H9 (cell line): ENCODE results near the gene ACVR1B. TPM values are rescaled to one million over a fixed set of nuclear protein-coding genes. Genes with fewer than 3 reads are reported as not detected.

Source experiments
- DNase-seq: peaks from one replicate; pipeline ENCODE4 v3.0.0-alpha.2; 2017
- H2AFZ ChIP-seq: one replicate; pipeline ENCODE4 v1.6.1; 2013; ENCODE audit warnings: mild to moderate bottlenecking, low read length, control low read depth, moderate library complexity
- H2AK5ac ChIP-seq: 2 replicates; pipeline ENCODE4 v1.6.1; 2013; ENCODE audit warnings: low read length, control low read depth, mixed read lengths; ENCODE audit not compliant: insufficient read length
- H2BK120ac ChIP-seq: one replicate; pipeline ENCODE4 v1.6.1; 2013; ENCODE audit warnings: low read depth, mild to moderate bottlenecking, low read length, control low read depth, inconsistent platforms; ENCODE audit not compliant: poor library complexity, severe bottlenecking
- H2BK12ac ChIP-seq: 2 replicates; pipeline ENCODE4 v1.6.1; 2013; ENCODE audit warnings: low read length, control low read depth, mixed read lengths, low read depth; ENCODE audit not compliant: insufficient read length
- H2BK15ac ChIP-seq: 2 replicates; pipeline ENCODE4 v1.6.1; 2013; ENCODE audit warnings: low read depth, low read length, control low read depth
- H2BK20ac ChIP-seq: one replicate; pipeline ENCODE4 v1.6.1; 2013; ENCODE audit warnings: low read depth, mild to moderate bottlenecking, low read length, control low read depth, inconsistent platforms; ENCODE audit not compliant: poor library complexity, severe bottlenecking
- H2BK5ac ChIP-seq: 2 replicates; pipeline ENCODE4 v1.6.1; 2013; ENCODE audit warnings: low read length, control low read depth, mixed read lengths; ENCODE audit not compliant: insufficient read length
- H3K14ac ChIP-seq: 2 replicates; pipeline ENCODE4 v1.6.1; 2013; ENCODE audit warnings: low read length, control low read depth; ENCODE audit not compliant: insufficient read depth
- H3K18ac ChIP-seq: 2 replicates; pipeline ENCODE4 v1.6.1; 2013; ENCODE audit warnings: low read depth, mild to moderate bottlenecking, mixed read lengths, low read length, control low read depth; ENCODE audit not compliant: insufficient read length
- H3K23ac ChIP-seq: 2 replicates; pipeline ENCODE4 v1.6.1; 2013; ENCODE audit warnings: low read length, control low read depth, mixed read lengths, low read depth; ENCODE audit not compliant: insufficient read length
- H3K23me2 ChIP-seq: 2 replicates; pipeline ENCODE4 v1.6.1; 2013; ENCODE audit warnings: low read depth, mild to moderate bottlenecking, mixed read lengths, low read length, control low read depth; ENCODE audit not compliant: insufficient read length, poor library complexity, severe bottlenecking
- H3K27ac ChIP-seq: 2 replicates; pipeline ENCODE4 v1.5.1; 2013; ENCODE audit warnings: low read length, control low read depth, mixed read lengths, low read depth; ENCODE audit not compliant: insufficient read length
- H3K27me3 ChIP-seq: 2 replicates; pipeline ENCODE4 v1.6.1; 2013; ENCODE audit warnings: low read length, control low read depth, inconsistent platforms; ENCODE audit not compliant: insufficient read depth
- H3K4ac ChIP-seq: 2 replicates; pipeline ENCODE4 v1.6.1; 2013; ENCODE audit warnings: low read depth, mild to moderate bottlenecking, control low read depth, inconsistent platforms, low read length, moderate library complexity
- H3K4me1 ChIP-seq: 2 replicates; pipeline ENCODE4 v1.6.1; 2013; ENCODE audit warnings: low read length, control low read depth, inconsistent platforms; ENCODE audit not compliant: insufficient read depth
- H3K4me2 ChIP-seq: 2 replicates; pipeline ENCODE4 v1.6.1; 2013; ENCODE audit warnings: low read length, control low read depth, mixed read lengths; ENCODE audit not compliant: insufficient read length, insufficient read depth
- H3K56ac ChIP-seq: 2 replicates; pipeline ENCODE4 v1.6.1; 2013; ENCODE audit warnings: low read depth, mild to moderate bottlenecking, mixed read lengths, low read length, control low read depth; ENCODE audit not compliant: insufficient read length
- H3K79me1 ChIP-seq: 2 replicates; pipeline ENCODE4 v1.6.1; 2013; ENCODE audit warnings: low read depth, mild to moderate bottlenecking, moderate library complexity, low read length, control low read depth, inconsistent platforms; ENCODE audit not compliant: insufficient read depth, poor library complexity, severe bottlenecking
- H3K79me2 ChIP-seq: 2 replicates; pipeline ENCODE4 v1.6.1; 2013; ENCODE audit warnings: low read length, control low read depth, inconsistent platforms; ENCODE audit not compliant: insufficient read depth
- H3K9ac ChIP-seq: 2 replicates; pipeline ENCODE4 v1.6.1; 2013; ENCODE audit warnings: low read length, control low read depth, mixed read lengths; ENCODE audit not compliant: insufficient read length; ENCODE audit errors: extremely low read depth
- H3K9me3 ChIP-seq: one replicate; pipeline ENCODE4 v1.6.1; 2013; ENCODE audit warnings: low read depth, low read length, inconsistent platforms; ENCODE audit not compliant: control insufficient read depth
- H3T11ph ChIP-seq: one replicate; pipeline ENCODE4 v1.6.1; 2013; ENCODE audit warnings: mild to moderate bottlenecking, low read length, control low read depth, inconsistent platforms
- H4K20me1 ChIP-seq: one replicate; pipeline ENCODE4 v1.6.1; 2013; ENCODE audit not compliant: control insufficient read depth, insufficient read length, insufficient read depth
- H4K5ac ChIP-seq: 2 replicates; pipeline ENCODE4 v1.6.1; 2013; ENCODE audit warnings: low read depth, mild to moderate bottlenecking, mixed read lengths, low read length, control low read depth; ENCODE audit not compliant: insufficient read length
- H4K8ac ChIP-seq: replicated peaks from 2 replicates; pipeline ENCODE4 v1.6.1; 2013; ENCODE audit warnings: low read length, control low read depth, mixed read lengths, low read depth; ENCODE audit not compliant: insufficient read length
- H4K91ac ChIP-seq: 2 replicates; pipeline ENCODE4 v1.6.1; 2013; ENCODE audit warnings: low read depth, mild to moderate bottlenecking, moderate library complexity, mixed read lengths, low read length, control low read depth; ENCODE audit not compliant: insufficient read length
- H3K27ac Mint-ChIP-seq, 3 experiments: 2 replicates in 2 of 3; 3 replicates in 1 of 3; pipeline ENCODE4 v1.8.0; 2020 to 2021; ENCODE audit warnings: mixed read lengths in 3 of 3, mild to moderate bottlenecking in 1 of 3, moderate library complexity in 1 of 3
- H3K27me3 Mint-ChIP-seq: 2 replicates; pipeline ENCODE4 v1.8.0; 2021; ENCODE audit warnings: low read depth, mild to moderate bottlenecking, moderate library complexity, mixed read lengths
- H3K36me3 Mint-ChIP-seq, 3 experiments: 2 replicates in 2 of 3; 3 replicates in 1 of 3; pipeline ENCODE4 v1.8.0; 2020 to 2021; ENCODE audit warnings: low read depth in 3 of 3, mixed read lengths in 3 of 3; ENCODE audit not compliant: insufficient read depth in 1 of 3
- H3K4me1 Mint-ChIP-seq, 2 experiments: 2 replicates each; pipeline ENCODE4 v1.8.0; 2020; ENCODE audit warnings: mixed read lengths in 2 of 2
- H3K4me3 Mint-ChIP-seq, 2 experiments: 2 replicates in 1 of 2; 3 replicates in 1 of 2; pipeline ENCODE4 v1.8.0; 2020 to 2021; ENCODE audit warnings: mild to moderate bottlenecking in 2 of 2, mixed read lengths in 2 of 2, moderate library complexity in 1 of 2
- H3K9me3 Mint-ChIP-seq, 2 experiments: 2 replicates in 1 of 2; 3 replicates in 1 of 2; pipeline ENCODE4 v1.8.0; 2020; ENCODE audit warnings: mild to moderate bottlenecking in 2 of 2, mixed read lengths in 2 of 2, moderate library complexity in 1 of 2
- CTCF ChIP-seq: fragments of 200-600 bp; sonication (generic); conservative IDR thresholded peaks from 3 replicates; pipeline ENCODE4 v1.8.0; 2021; ENCODE audit warnings: antibody characterized with exemption, mild to moderate bottlenecking
- WGBS: extraction: QIAGEN DNeasy Blood & Tissue Kit; methylation state at CpG from one replicate; pipeline ENCODE4 v1.1.7; 2013; ENCODE audit warnings: missing lambda C conversion rate, low lambda C conversion rate, mixed read lengths; ENCODE audit not compliant: insufficient read length; ENCODE audit errors: extremely low coverage; 5-methylcytosine and 5-hydroxymethylcytosine counted together
- total RNA-seq: library from RNA; stranded (reverse); gene quantifications from 2 replicates; pipeline ENCODE4 v1.2.1, GENCODE V29; 2021

ACVR1B gene
- total RNA-seq, 1 experiment from 2014 or later = 16.3 TPM

GRCh38 chr12:51972422-51972812, 20.9 kb downstream of the ACVR1B start:
- Histone ChIP-seq H3K23me2 (no peaks in the 10 kb centered on the region), H3K23ac (no peak overlapping the region), H4K91ac (no peak overlapping the region), H3K9me3 (no peaks in the 10 kb centered on the region), H2BK15ac (no peak overlapping the region), H3K9ac (no peak overlapping the region), H2BK120ac (no peak overlapping the region), H3K79me2 (no peaks in the 10 kb centered on the region), H3K14ac (no peak overlapping the region), H3K27ac (no peak overlapping the region), H3K18ac (no peak overlapping the region), H3K79me1 (no peaks in the 10 kb centered on the region), H2AK5ac (no peak overlapping the region), H4K8ac (no peak overlapping the region), H2BK5ac (no peak overlapping the region), H3K4me2 (no peak overlapping the region), H3K56ac (no peak overlapping the region), H4K20me1 (no peaks in the 10 kb centered on the region), H2AFZ (no peak overlapping the region), H2BK20ac (no peak overlapping the region), H4K5ac (no peak overlapping the region), H3T11ph (no peak overlapping the region), H2BK12ac (no peak overlapping the region), H3K27me3 (no peaks in the 10 kb centered on the region), H3K4ac (no peak overlapping the region), H3K4me1 (peaks cover 7% of the 10 kb centered on the region; the same call in 1 of the 2 replicates)
- no peak for TF ChIP-seq CTCF
- no peak for DNase-seq
- Mint-ChIP-seq H3K4me1 (peaks cover 28 to 42% of the 10 kb centered on the region in 2 experiments), H3K36me3 (peaks cover 18 to 22% (median 21%) of the 10 kb centered on the region in 3 experiments; a peak in 6 of 7 replicates), H3K27me3 (no peaks in the 10 kb centered on the region), H3K9me3 (no peaks in the 10 kb centered on the region), H3K27ac (no peak overlapping the region), H3K4me3 (no peak overlapping the region)
- WGBS = no CpG with 5 or more reads among the region's 5 CpGs
